Tibial artery (tissue), 4 donors: ENCODE results near the gene POLR2J3.
A peak's percentile ranks its signal among the peaks of the same experiment; 100 is the strongest.
"Not testable (repeated sequence)": the region's sequence is repeated elsewhere in the genome, so short reads cannot be mapped to it uniquely, and the experiment has no call there.

Source experiments
- DNase-seq, 2 donors: peaks; one replicate each; pipeline ENCODE4 v3.0.0-alpha.2; 2019
- H3K27ac ChIP-seq, 2 donors: fragments of 200-600 bp; sonication (generic) in 1 of 2; 1 replicate in 1 of 2; 2 replicates in 1 of 2; pipeline ENCODE4 v1.5.1; 2018 to 2019; ENCODE audit warnings: mild to moderate bottlenecking in 1 of 2
- H3K27me3 ChIP-seq, 2 donors: fragments of 200-600 bp; sonication (generic) in 1 of 2; one replicate each; pipeline versions ENCODE4 v1.5.1 to v1.6.0; 2016 to 2019
- H3K36me3 ChIP-seq, 3 donors: fragments of 200-600 bp; sonication (generic) in 2 of 3; one replicate each; pipeline ENCODE4 v1.5.1; 2016 to 2019; ENCODE audit warnings: mild to moderate bottlenecking in 2 of 3
- H3K4me1 ChIP-seq, 4 donors: fragments of 200-600 bp; sonication (generic) in 2 of 4; 1 replicate in 3 of 4; 2 replicates in 1 of 4; pipeline ENCODE4 v1.5.1; 2016 to 2019
- H3K4me3 ChIP-seq, 2 donors: fragments of 200-600 bp; sonication (generic) in 1 of 2; 1 replicate in 1 of 2; 2 replicates in 1 of 2; pipeline ENCODE4 v1.5.1; 2018 to 2019; ENCODE audit warnings: mild to moderate bottlenecking in 2 of 2
- H3K9me3 ChIP-seq, 3 donors: fragments of 200-600 bp; sonication (generic) in 1 of 3; one replicate each; pipeline ENCODE4 v1.5.1; 2016 to 2019
- CTCF ChIP-seq, 2 experiments: fragments of 200-600 bp in 1 of 2; fragments of 450-650 bp in 1 of 2; IDR thresholded peaks; one replicate each; pipeline ENCODE4 v1.5.1; 2017 to 2019; ENCODE audit warnings: antibody characterized with exemption in 2 of 2, mild to moderate bottlenecking in 1 of 2, moderate library complexity in 1 of 2
- intact Hi-C: fragments of 100-400 bp; cut with DNase I; formaldehyde crosslinking; loops from one replicate; pipeline ENCODE4 v1.15.0; 2023; ENCODE audit warnings: low total_unique reads

Gene POLR2J3

GRCh38 chr7:102572261-102573239 is at the start of gene POLR2J3:
POLR2J3 (minus strand) TSS chr7:102572583; CDS start chr7:102572521, 62 bp downstream.
- H3K9me3 ChIP-seq, H3K27me3 ChIP-seq, H3K36me3 ChIP-seq, intact Hi-C loops, H3K4me1 ChIP-seq: not testable (repeated sequence)
- Histone ChIP-seq H3K4me3 (peak within 1 kb of the TSS; percentile 73 to 80), H3K27ac (peak within 1 kb of the TSS; percentile 78 to 83)
- peak; percentile 88 to 99 for DNase-seq
- peak; percentile 37 to 56 for TF ChIP-seq CTCF (IDR thresholded peaks at IDR 0.05)

DNA sequence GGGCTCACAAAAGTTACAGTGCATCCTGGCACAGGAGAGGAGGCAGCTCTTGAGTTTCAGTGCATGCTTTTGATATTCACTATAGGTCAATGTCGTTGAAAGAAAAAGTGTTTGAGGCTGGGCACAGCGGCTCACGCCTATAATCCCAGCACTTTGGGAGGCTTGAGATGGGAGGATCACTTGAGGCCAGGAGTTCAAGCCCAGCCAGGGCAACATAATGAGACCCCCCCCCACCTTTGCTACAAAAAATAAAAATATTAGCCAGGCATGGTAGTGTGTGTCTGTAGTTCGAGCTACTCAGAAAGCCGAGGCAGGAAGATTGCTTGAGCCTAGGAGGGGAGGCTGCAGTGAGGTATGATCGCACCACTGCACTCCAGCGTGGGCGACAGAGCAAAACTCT is 45.7 kb upstream of the POLR2J3 start:
- intact Hi-C loops, H3K27ac ChIP-seq, H3K27me3 ChIP-seq, H3K4me1 ChIP-seq, H3K9me3 ChIP-seq, H3K36me3 ChIP-seq, H3K4me3 ChIP-seq: not testable (repeated sequence)
- peak in 1 of 2 donors; percentile 3 for DNase-seq

- Histone ChIP-seq H3K4me3 (peak within 1 kb of the TSS; percentile 50 to 54), H3K27ac (peak within 1 kb of the TSS in 1 of 2 donors; percentile 56)
- H3K9me3 ChIP-seq, H3K4me1 ChIP-seq, intact Hi-C loops, H3K36me3 ChIP-seq, H3K27me3 ChIP-seq: not testable (repeated sequence)
- DNase-seq, result peak; percentile 45 to 68
These were observed 44.2 kb upstream of the POLR2J3 start, which contains the start of gene RASA4 for GRCh38 chr7:102616507-102617125. RASA4 (minus strand) TSS chr7:102616756; CDS start chr7:102616689, 67 bp downstream.

DNA sequence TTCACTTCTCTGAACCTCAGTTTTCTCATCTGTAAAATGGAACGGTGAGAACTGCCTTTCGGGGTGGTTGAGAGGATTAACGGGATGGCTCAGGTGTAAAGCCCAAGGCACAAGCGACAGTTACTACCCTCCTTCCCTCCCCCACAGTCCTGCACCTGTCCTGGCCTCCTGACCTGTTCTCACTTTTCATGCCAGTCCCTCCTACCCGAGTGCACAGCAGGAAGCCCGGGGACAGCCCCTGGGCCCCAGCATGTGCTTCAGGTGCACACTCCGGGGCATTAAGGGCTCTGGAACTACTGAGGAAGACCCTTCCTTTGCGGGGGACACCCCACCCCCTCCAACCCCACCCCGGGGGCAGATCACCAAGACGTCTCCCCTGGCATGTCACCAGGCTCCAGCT is 43.5 kb upstream of the POLR2J3 start:
- not testable (repeated sequence) for H3K27me3 ChIP-seq

GRCh38 chr7:102614873-102615272 is 42.5 kb upstream of the POLR2J3 start:
- H3K4me1 ChIP-seq, H3K27me3 ChIP-seq, H3K36me3 ChIP-seq, H3K27ac ChIP-seq, H3K4me3 ChIP-seq, DNase-seq, H3K9me3 ChIP-seq, intact Hi-C loops: not testable (repeated sequence)

More for the DNA sequence above, 43.5 kb upstream of the POLR2J3 start:
- H3K36me3 ChIP-seq, H3K4me3 ChIP-seq, H3K27ac ChIP-seq, intact Hi-C loops, H3K4me1 ChIP-seq, H3K9me3 ChIP-seq, DNase-seq: not testable (repeated sequence)

DNA sequence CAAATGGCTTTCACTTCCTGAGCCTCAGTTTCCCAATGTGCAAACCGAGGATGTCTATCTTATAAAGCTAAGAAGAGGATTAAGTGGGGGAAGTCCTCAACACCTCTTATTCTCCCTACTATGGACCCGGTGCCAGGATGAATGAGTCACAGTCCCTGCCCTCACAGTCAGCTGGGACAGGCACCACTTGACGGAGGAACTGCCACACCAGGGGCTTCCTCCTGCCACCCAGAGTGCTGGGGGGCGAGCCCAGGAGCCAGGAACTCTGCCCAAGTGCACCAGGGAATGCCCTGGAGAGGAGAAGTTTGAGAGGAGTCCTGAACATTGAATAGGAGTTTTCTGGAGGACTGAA is 41.9 kb upstream of the POLR2J3 start:
- H3K27me3 ChIP-seq, H3K27ac ChIP-seq, H3K4me1 ChIP-seq, DNase-seq, H3K9me3 ChIP-seq, H3K4me3 ChIP-seq, intact Hi-C loops, H3K36me3 ChIP-seq: not testable (repeated sequence)

DNA sequence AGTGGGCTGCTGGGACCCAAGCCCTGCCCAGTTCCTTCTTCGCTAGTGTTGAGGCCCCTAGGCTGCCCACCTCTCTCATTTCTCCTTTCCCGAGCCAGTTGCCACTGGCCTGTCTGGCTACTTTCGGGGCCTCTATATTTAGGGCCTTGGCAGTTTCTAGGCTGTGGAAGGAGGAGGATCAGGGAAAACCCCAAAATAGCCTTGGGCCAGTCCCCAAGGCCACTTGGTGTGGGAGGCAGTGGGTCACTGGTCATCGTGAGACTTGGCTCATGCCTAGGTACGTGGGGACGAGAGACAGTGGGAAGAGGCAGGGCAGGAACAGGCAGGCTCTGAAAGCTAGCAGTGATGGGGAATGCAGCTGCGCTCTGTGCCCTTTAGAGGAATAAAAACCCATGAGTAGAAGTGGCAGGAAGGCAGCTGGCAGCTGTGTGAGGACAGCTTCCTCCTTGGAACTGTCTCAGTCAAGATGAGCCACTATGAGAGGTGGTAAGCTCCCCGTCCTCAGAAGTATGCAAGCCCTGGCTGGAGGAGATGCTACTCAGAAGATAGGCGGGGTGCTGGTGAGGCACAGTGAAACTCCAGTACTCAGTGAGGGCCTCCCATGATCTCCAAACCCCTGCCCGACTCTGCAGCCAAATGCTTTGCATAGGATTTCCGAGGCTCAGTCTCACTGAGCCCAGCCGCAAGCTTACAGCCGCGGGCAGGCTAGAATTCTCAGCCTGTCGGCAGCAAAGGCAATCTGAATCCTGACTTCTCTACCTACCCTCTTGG is 41.4 kb upstream of the POLR2J3 start:
- H3K4me1 ChIP-seq, intact Hi-C loops, H3K4me3 ChIP-seq, H3K9me3 ChIP-seq, H3K36me3 ChIP-seq, H3K27me3 ChIP-seq: not testable (repeated sequence)
- DNase-seq, result peak; percentile 18 to 63
- peak overlapping the region; percentile 5 to 44 for H3K27ac ChIP-seq

- peak overlapping the region; percentile 44 to 59 for H3K27ac ChIP-seq
- H3K9me3 ChIP-seq, H3K27me3 ChIP-seq, intact Hi-C loops, H3K36me3 ChIP-seq, H3K4me1 ChIP-seq: not testable (repeated sequence)
- DNase-seq, result peak; percentile 22 to 72
- H3K4me3 ChIP-seq, result peak overlapping the region in 1 of 2 donors; percentile 8
These were observed 39.4 kb upstream of the POLR2J3 start for GRCh38 chr7:102611675-102612325.

DNA sequence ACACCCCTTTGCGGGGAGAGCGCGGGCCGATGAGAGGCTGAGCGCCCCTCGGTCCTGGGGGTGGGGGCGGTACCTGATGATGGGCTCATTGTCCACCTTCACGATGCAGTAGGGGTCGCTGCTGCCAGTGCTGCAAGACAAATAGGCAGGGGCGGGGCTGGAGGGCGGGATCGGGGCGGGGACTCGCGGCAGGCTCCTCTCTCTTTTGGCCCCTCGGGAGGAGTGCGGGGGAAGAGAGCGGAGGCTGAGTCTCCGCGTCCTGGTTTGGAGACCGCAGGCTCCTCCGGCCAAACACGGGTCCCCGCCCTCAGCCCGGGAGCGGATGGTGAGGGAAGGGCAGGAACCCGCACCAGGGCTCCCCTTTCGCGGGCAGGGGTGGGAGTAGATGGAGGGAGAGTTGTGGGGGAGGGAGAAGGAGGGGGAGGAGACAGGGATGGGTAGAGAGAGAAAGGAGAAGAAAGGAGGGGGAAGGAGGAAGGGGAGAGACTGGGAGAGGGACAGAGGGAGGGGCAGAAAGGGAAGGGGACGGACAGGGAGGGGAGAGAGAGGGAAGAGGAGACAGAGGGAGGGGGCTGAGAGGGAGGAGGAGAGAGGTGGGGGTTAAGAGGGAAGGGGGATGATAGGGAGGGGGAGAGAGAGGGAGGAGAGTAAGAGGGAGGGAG is 38.8 kb upstream of the POLR2J3 start:
- H3K36me3 ChIP-seq, H3K4me1 ChIP-seq, intact Hi-C loops, H3K4me3 ChIP-seq, H3K27me3 ChIP-seq, H3K27ac ChIP-seq, DNase-seq, H3K9me3 ChIP-seq: not testable (repeated sequence)

- H3K36me3 ChIP-seq, intact Hi-C loops, H3K9me3 ChIP-seq, H3K4me3 ChIP-seq, H3K27me3 ChIP-seq, H3K27ac ChIP-seq, H3K4me1 ChIP-seq: not testable (repeated sequence)
- DNase-seq, result peak in 1 of 2 donors; percentile 56
These were observed 38.1 kb upstream of the POLR2J3 start for GRCh38 chr7:102610441-102610840.

- DNase-seq, result peak in 1 of 2 donors; percentile 12
These were observed 37.4 kb upstream of the POLR2J3 start for GRCh38 chr7:102609734-102610133.

GRCh38 chr7:102606848-102607247 is 34.5 kb upstream of the POLR2J3 start:
- H3K27me3 ChIP-seq, intact Hi-C loops, H3K27ac ChIP-seq: not testable (repeated sequence)

More at GRCh38 chr7:102609734-102610133, 37.4 kb upstream of the POLR2J3 start:
- H3K9me3 ChIP-seq, H3K4me1 ChIP-seq, H3K27ac ChIP-seq, intact Hi-C loops, H3K4me3 ChIP-seq, H3K36me3 ChIP-seq, H3K27me3 ChIP-seq: not testable (repeated sequence)

More at GRCh38 chr7:102606848-102607247, 34.5 kb upstream of the POLR2J3 start:
- H3K9me3 ChIP-seq, DNase-seq, H3K36me3 ChIP-seq, H3K4me3 ChIP-seq, H3K4me1 ChIP-seq: not testable (repeated sequence)
